Measurements from ENCODE around the gene NPC1.
"Not testable (repeated sequence)": the region's sequence is repeated elsewhere in the genome, so short reads cannot be mapped to it uniquely, and the experiment has no call there.

NPC1 gene

DNA sequence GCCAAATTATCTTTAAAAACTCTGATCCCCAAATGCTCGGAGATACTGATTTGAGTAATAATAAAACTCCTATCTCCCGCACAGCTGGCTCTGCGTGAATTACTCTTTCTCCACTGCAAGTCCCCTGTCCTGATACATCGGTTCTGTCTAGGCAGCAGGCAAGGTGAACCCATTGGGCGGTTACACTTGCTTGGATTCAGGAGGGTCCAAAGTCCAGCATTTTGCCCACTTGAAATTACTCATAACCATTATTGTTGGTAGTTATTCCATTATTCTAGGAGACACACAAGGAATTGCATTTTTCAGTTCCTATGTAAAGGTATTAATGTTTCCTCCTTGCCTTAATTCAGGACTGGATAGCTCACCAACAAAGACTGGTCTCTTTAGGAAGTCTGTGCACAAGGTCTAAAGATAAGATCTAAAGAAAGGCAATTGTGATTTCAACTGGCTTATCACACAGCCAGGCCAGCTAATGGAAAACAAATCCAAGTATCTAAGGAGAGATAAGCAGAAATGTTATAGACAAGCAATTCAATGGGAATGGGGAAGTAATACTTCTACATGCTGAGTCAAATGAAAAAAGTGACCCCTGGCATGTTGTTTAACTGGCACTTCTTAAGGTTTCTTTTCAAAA is 23.2 kb upstream of the NPC1 start:
- DNase-seq (ENCODE audit: low spot score), result no peak

DNA sequence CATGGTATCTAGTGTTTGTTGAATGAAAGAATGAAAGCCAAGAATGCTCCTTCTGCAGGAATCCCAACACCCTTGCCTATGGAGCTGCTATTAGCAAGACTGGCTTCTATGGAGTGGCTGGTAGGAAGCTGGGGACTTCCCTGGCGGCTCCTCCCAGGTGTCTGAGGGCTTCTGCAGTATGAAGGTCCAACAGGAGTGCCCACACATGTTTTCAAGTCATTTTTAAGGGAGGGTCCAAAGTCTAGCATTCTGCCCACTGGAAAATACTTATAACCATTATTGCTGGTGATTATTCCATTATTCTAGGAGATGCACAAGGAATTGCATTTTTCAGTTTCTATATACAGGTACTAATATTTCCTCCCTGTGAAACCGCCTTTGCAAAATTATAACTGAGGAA is 21.9 kb upstream of the NPC1 start:
- no peak for DNase-seq (ENCODE audit: low spot score)

DNA sequence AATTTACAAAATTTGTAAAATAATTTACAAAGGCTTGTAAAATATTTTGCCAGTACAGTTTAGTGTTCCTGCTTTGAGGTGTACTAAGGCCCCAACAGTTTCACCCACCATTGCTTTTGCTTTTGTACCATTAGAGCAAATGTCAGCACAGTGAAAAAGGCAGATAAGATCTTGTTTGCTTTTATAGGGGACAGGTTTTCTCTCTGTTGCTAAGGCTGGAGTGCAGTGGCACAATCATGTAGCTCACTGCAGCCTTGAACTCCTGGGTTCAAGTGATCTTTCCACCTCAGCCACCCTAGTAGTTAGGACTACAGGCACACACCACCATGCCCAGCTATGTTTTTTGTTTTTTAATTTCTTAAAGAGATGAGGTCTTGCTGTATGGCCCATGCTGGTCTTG is 19.6 kb upstream of the NPC1 start:
- DNase-seq (ENCODE audit: low spot score), result no peak

DNA sequence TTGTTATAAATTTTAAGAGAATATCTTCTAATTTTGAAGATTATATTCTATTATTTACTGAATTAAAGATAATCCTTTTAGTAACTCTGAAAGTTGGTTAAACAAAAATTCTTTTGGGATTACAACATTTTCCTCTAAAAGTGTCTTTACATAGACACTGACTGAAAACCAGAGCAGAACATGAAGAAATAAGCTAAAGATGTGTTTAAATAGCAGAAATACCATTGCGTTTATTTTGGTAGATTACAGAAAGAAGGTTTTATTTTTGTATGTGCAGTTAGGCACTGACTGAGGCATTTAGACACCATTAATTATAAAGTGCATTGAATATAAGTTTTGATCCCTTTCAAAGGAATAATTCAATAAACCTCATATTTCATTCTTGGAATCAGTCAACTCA is 13.5 kb upstream of the NPC1 start:
- no peak for DNase-seq (ENCODE audit: low spot score)

DNA sequence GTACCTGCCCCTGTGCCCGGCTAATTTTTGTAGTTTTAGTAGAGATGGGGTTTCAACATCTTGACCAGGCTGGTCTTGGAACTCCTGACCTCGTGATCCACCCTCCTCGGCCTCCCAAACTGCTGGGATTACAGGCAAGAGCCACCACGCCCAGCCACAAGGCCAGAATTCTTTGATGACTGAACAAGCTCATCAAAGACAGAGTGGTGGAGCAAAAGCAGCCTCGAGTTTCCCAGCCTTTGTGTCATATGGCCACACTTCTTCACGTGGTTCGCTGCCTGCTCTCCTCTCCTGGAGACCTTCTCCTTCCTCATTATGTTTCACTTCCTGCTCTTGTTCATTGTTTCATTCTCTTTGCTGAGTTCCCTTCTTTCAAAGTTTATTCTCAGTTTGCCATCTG is 9.9 kb upstream of the NPC1 start:
- DNase-seq (ENCODE audit: low spot score), result no peak

DNA sequence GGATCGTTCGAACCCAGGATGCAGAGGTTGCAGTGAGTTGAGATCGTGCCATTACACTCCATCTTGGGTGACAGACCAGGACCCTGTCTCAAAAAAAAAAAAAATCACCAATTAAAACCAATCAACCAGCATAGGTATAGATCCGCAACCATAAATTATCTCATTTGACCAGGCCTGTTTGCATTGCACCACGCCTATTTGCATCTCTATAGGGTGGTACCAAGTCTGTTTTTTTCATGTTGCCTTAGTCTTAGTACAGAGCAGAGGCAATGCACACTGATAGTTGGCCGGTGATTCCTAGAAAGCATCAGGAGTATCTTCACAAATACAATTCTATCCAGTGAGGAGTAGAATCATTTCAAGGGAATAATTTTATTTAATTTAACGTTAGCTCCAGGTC is 9.3 kb upstream of the NPC1 start:
- no peak for DNase-seq (ENCODE audit: low spot score)

DNA sequence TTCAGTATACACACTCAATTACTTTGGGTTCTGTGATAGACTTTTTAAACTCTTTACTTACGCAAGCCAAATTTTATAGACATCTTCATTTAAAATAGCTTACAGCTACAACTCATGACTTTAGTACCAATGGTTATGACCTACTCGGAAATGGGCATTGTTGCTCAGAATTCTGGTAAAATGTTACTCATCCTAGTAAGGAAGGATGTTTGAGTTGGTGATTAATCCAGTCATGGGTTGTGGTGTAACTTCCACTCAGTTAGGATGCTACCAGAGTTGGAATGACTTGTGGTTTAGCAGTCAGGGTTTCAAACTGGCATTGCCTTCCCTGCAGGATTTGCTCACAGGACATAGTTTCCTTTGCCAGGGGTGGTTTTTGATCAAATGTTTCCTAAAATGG is 7.4 kb upstream of the NPC1 start:
- no peak for DNase-seq (ENCODE audit: low spot score)

DNA sequence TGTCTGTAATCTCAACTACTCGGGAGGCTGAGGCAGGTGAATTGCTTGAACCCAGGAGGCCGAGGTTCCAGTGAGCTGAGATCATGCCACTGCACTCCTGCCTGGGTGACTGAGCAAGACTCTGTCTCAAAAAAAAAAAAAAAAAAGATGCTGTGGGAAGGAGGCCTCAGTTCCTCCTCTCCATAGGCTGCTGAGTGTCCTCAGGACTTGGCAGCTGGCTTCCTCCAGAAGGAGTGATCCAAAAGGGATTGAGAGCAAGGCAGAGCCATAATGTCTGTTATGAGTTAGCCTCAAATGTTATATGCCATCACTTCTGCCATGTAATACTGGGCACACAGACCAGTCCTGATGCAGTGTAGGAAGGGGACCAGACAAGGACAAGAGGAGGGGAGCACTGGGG is 6.6 kb upstream of the NPC1 start:
- no peak for DNase-seq (ENCODE audit: low spot score)

DNA sequence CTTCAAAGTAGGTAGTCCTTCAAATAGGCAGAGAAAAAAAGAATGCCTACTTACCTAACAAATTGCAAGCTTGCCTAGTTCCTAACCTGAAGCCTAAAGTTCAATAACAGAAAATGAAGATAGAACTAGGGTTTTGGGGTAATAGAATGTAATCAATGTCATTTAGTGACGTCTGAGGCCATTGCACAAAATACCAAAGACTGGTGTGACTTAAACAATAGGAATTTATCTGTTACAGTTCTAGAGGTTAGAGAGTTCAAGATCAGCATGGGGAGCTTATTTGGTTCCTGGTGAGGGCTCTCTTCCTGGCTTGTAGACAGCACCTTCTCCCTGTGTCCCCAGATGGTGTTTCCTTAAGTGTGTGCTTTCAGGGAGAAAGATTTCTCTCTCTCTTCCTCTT is 4.7 kb upstream of the NPC1 start:
- DNase-seq (ENCODE audit: low spot score), result no peak

DNA sequence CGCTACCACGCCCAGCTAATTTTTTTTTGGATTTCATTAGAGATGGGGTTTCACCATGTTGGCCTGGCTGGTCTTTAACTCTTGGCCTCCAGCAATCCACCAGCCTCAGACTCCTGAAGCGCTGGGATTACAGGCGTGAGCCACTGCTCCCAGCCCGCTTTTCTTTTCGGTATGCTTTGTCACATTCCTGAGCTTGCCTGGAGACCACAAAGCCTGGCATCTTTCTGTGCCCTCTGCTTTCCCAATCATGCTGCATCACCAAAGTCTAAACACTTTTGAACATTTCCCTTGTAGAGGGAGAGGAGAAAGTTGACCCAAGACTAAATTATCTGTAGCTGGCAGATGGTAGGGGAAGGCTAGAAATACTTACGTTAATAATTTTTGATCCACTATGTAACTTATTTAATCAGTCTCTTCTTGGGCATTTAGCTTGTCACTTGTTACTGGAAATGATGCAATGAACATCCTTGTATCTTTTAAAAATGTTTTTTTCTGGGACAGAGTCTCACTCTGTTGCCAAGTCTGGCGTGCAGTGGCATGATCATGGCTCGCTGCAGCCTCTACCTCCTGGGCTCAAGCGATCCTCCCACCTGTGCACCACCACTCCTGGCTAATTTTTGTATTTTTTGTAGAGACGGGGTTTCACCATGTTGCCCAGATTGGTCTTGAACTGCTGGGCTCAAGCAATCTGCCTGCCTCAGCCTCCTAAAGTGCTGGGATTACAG is 2.7 kb upstream of the NPC1 start:
- DNase-seq (ENCODE audit: low spot score), result no peak

DNA sequence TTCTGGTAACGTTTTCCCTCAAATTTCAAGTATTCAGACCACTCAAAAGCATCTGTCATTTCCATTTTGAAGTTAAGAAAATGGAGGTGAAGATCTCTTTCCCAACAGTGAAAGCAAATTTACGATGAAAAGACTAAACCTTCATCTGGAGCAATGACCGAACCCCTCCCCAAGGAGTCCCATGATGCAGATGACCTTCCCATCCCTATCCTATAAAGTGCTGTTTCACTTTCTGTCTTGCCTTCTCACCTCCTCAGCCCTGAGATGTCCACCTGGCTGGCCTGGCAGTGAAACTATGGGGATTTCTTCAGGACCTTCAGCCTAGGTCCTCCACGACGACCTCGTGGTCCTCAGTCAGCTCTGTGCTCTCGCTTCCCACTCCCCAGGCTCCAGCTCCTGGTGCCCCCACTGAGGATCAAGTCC is 925 bp upstream of the NPC1 start:
- DNase-seq (ENCODE audit: low spot score), result no peak

DNA sequence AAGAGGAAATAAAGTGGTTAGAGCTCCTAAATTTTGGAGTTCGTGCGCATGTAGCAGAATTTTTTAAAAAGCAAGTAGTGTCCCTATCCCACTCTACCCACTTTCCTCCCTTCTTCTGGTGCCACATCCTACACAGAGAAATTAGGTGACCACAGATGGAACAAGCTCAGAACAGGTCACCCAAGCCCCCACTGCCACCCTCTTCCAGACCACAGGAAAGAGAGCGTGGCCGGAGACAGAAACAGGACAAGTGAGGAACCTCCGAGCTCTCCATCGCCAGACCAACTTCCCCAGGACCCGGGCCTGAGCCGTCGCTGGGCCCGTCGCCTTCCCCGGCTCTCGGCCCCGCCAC is 433 bp downstream of the NPC1 start:
- no peak for DNase-seq (ENCODE audit: low spot score)

DNA sequence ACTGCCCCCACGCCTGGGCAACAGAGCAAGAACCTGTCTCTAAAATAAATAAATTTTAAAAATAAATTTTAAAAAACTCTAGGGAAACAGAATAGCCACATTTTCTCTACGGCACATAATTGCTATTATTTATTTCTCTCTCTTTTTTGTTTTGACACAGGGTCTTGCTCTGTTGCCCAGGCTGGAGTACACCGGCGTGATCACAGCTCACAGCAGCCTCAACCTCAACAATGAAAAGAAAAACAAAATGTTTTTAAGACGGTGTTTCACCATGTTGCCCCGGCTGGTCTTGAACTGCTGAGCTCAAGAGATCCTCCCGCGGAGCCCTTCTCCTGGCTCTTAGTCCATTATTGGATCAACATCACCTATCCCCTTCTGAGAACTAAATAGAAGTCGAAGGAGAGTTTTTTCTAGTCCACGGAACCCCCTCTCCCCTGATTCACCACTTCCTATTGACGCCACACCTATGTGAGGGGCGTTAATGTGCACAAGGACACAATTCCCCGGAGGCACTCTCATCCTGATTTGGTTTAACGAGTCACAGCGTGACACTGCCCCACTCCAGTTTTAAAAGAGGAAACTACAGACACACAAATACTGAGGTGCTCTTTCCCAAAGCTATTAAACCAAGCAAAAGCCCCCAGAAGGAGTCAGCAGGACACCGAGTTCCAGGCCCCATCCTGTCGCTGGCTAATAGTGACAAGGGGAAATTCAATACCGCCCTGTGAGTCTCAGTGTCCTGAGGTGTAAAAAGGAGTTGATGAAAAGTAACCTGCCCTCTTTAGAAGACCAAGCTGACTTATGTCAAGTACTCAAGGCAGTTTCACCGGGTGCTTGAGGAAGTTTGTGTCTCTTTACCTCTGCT is 1.1 kb downstream of the NPC1 start:
- DNase-seq (ENCODE audit: low spot score), result no peak

DNA sequence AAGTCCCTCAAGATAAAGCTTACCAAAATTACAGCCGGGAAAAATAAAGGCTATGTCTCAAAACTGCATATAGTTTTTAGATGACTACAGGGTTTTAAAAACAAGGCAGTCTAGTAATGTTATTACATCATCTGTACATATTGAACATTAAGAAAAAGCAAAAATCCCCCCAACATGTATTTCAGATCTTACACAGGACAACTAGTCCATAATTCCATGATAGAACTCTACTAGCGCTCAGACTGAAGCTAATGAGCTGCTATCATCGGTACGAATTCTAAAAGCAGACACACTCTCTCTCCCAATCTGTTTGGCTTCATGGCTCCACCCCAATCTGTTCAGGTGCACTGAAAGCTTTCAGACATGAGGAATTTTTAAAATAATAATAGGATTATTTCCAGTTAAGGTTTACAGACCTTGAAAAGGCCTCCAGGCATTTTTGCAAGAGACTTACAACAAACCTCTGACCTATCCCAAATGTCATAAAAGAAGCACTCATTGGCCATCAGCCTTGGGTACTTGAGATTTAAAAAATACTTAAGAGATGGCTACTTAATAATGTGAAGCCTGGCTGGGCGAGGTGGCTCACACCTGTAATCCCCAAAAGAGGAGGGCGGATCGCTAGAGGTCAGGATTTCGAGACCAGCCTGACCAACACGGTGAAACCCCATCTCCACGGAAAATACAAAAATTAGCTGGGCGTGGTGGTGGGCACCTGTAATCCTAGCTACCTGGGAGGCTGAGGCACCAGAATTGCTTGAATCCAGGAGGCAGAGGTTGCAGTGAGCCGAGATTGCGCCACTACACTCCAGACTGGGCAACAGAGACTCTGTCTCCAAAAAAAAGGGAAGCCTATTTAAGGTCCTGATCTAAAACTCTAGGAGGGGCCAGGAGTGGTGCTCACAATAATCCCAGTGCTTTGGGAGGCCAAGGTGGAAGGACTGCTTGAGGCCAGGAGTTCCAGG is 2.0 kb downstream of the NPC1 start:
- no peak for DNase-seq (ENCODE audit: low spot score)

DNA sequence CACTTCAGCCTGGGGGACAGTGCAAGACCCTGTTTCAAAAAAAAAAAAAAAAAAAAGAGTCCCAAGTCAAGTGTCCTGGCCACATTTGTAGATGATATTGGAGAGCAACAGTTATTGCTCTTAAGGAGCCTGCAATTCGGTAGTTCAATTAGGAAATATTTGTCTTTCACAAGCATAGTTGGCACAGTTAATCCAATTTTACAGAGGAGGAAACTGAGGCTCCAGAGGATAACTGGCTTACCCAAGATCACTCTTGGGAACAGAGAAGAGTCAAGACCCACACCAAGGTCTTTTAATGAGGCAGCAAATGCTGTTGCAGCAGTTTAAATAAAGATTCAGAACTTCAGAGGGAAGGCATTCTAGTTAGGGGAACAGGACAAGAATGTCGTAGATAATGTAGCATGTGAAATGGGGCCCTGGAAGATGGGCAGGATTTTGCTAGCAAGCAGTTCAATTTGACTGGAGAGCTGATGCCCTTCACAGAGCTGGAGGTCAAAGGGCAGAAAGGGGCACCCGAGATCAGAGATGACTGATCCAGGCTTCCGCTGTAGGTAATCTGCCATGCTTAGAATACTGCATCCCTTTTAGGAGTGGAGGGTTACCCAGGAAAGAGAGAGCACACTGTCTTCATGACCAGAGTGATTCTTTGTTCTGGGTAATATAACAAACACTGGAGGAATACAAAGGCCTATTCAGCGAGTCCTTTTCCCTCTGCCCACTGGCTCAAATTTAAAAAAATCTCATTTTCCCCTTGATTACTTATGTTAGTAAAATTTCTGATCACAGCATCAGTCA is 3.0 kb downstream of the NPC1 start:
- no peak for DNase-seq (ENCODE audit: low spot score)

DNA sequence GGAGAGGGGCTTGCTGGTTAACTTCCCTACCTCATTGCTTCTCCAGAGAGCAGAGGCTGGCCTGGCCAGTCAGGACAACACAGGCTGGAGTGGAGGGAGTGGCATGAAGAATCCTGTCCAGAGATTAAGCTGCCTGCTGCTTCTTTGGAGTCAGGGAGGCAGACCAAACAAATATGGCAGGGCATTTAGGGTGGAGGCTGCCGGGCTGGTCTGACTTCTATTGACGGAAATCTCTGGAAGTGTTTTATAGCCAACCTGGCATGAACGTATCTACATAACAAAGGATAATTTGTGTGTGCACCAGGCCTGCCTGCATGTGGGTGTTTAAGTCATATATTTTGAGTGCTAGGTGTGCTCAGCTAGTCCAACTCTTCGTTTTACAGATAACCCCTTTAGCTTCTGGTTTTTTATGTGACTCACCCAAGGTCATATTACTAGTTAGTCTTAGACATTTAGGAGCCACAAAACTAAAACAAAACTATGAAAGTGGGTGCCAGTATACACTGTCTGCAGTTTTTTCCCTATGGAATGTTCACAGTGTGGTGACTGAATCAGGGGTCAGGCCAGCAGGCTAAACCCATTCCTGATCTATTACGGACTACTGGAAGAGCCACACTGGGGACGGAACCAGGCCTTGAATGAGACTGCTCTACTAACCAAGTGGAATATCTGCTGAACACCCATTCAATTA is 5.5 kb downstream of the NPC1 start:
- DNase-seq (ENCODE audit: low spot score), result no peak

DNA sequence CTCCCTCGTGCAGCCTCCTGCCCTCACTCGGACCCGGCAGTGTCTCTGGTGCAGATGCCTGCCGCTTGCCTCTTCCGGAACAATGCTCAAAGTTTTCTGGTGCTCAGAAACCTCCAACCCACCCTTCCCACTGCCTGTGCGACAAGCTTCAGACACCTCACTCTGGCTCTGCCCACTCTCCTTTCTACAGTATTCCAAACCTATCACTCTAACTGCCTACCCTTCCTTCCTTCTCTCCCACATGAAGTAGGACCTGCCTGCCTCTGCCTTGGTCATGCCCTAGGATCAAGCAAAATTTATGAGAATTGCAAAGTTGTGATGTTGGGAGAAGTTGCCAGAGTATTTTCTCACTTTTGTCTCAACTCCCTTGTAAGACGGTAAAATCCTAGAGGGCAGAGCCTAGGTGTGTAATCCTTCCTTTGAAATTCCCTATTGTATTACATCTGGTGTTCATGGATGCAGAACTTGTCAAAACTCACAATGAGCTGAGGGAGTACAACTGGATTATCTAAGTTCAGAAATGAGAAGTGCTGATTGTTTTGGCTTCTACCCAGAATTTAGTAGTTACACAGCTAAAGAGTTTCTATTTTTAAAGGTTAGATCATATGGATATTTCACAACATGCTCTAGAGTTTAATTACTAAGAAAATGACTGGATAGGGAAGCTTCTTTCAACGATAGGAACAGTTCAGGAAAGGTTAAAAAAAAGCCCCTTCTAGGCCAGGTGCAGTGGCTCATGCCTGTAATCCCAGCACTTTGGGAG is 7.2 kb downstream of the NPC1 start:
- no peak for DNase-seq (ENCODE audit: low spot score)

DNA sequence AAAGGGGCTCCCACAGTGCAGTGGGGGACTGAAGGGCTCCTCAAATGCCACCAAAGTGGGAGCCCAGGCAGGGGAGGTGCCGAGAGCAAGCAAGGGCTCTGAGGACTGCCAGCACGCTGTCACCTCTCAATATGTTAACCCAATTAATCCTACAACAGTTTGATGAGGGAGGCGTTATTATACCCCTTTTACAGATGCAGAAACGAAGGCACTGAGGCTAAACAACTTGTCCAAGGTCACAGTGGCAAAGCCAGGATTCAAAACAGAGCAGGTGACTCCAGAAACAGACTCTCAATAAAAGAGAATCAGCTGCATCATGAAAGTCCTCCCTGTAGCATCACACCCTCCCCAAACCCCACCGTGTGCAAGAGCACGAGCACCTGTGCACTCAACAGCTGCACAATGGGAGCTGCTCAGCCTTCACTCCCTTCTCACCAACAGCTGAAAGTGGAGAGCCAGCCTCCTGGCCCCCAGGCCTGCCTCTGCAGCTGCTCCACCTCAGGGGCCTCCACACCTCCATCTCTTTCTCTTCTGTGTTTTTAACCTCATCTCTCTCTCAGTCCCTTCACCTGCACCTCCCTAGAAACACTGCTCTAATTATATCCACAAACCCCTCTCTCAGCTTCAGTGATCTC is 8.1 kb downstream of the NPC1 start:
- no peak for DNase-seq (ENCODE audit: low spot score)

DNA sequence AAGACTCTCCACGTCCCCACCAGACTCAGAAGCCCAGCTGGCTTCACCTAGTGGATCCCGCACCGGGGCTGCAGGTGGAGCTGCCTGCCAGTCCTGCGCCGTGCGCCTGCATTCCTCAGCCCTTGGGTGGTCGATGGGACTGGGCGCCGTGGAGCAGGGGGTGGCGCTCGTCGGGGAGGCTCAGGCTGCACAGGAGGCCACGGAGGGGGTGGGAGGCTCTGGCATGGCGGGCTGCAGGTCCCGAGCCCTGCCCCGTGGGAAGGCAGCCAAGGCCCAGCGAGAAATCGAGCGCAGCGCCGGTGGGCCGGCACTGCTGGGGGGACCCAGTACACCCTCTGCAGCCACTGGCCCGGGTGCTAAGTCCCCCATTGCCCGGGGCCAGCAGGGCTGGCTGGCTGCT is 8.8 kb downstream of the NPC1 start:
- DNase-seq (ENCODE audit: low spot score), result not testable (repeated sequence)

DNA sequence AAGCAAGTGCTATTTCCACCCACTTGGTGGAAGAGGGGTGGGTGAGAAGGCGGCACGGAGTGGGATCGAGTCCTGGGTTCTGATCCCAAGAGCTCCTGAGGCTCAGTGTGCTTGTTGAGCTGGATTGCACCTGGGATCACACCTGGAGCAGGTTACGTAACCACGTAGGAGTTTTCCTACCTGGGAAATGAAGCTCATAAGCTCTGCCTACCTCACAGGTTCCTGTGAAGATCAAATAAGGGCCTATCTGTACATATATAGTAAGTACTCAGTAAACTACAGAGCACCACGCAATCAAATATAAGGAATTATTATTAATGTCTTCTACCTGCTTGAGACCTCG is 11.0 kb downstream of the NPC1 start:
- DNase-seq (ENCODE audit: low spot score), result no peak

Measured in D341Med (cell line).